Measurements from ENCODE around the gene SBK3. TPM values are rescaled to one million over a fixed set of nuclear protein-coding genes. Genes with fewer than 3 reads are reported as not detected.

Gene SBK3
- total RNA-seq, 4 donors from 2014 or later, result 0.40 TPM; not detected in 2

DNA sequence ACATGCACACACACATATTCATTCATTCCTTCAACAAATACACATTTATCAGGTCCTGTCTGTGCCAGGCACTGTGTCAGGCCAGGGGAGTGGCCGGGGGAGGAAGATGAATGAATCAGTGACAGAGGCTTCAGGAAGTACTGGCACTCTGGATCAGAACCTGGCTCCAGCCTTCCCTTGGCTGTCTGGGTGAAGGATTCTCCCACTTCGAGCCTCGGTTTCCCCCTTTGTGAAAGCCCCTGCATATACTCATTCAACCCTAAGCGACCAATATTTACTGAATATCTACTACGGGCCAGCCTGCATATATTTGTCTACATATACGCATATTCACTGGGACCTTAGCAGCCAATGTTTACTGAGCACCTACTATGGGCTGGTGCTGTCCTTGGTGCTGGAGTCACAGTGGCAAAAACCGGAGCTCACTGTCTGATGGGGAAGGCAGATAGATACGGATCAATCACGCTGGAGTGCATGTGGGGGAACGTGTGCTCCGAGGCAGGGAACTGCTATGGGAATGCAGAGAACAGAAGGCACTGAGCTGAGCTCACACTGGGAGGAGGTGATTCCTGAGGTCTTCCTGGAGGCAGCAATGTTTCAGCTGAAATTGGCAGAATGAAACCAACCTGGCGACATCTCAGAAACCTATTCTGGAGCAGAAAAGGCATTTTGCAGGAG lies 35.9 kb upstream of the SBK3 start:
- no peak for ATAC-seq

DNA sequence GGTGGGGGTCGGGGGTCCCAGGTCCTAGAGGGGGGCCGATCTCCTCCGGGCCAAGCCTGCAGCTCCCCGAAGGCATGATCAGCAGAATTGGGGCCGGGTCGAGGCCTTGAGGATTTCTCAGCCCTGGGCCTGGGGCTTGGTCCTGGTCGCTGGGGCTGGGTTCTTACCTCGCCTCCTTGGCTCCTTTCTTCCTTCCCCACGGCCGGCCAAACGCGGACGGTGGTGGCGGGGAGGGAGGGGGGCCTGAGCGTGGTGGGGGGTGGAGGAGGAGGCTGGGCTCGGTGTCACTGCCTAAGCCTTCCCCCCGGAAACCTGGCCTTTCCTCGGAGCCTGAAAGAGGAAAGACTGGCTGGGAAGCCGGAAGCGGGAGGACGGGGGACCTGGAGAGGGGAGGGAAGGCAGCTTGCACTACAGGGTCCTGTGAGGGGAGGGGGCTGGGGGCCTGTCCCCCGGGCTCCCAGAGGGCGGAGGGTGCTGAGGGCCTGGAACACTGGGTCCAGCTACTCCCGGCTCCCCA lies 35.3 kb upstream of the SBK3 start, which contains the start of gene ZNF579:
Gene ZNF579, minus strand, starts transcription at position 221 of the 517 bp plus-strand sequence. CDS start 1,209 bp downstream, outside the sequence.
- peak; percentile 84 for ATAC-seq
- TF ChIP-seq POLR2A (IDR thresholded peaks at IDR 0.05), result no peak
- peak; percentile 77 for TF ChIP-seq POLR2AphosphoS5 (IDR thresholded peaks at IDR 0.05)
- H3K4me3 ChIP-seq, result peak within 1 kb of the TSS; percentile 93 to 94
- peaks cover 0 to 40% (median 8%) of the 10 kb centered on the region in 3 donors for H3K4me1 ChIP-seq
- peaks cover 0 to 29% of the 10 kb centered on the region in 2 donors for H3K36me3 ChIP-seq
- 0% methylated on average over 1 of the region's 24 CpGs; no CpG with 5 or more reads in 1 of the 2 donors for WGBS, 2 donors (ENCODE audit: low coverage in 1 of 2)
- no peaks in the 10 kb centered on the region for H3K9me3 ChIP-seq
- H3K27me3 ChIP-seq, result peaks cover 2% of the 10 kb centered on the region
- peak within 1 kb of the TSS; percentile 91 to 94 (median 92) for H3K27ac ChIP-seq

More for the DNA sequence above, 35.9 kb upstream of the SBK3 start:
- H3K36me3 ChIP-seq, result peaks cover 0 to 29% of the 10 kb centered on the region in 2 donors
- no peaks in the 10 kb centered on the region for H3K9me3 ChIP-seq
- TF ChIP-seq POLR2A (IDR thresholded peaks at IDR 0.05) (no peak), EP300 (IDR thresholded peaks at IDR 0.05) (no peak), POLR2AphosphoS5 (IDR thresholded peaks at IDR 0.05) (no peak)
- peak overlapping the region; percentile 93 to 94 for H3K4me3 ChIP-seq
- H3K4me1 ChIP-seq, result peaks cover 0 to 46% (median 13%) of the 10 kb centered on the region in 3 donors
- 27 to 29% methylated on average over 5 to 9 of the region's 12 CpGs for WGBS, 2 donors (ENCODE audit: low coverage in 1 of 2)
- H3K27me3 ChIP-seq, result peaks cover 8% of the 10 kb centered on the region
- peak overlapping the region; percentile 91 to 94 (median 92) for H3K27ac ChIP-seq

DNA sequence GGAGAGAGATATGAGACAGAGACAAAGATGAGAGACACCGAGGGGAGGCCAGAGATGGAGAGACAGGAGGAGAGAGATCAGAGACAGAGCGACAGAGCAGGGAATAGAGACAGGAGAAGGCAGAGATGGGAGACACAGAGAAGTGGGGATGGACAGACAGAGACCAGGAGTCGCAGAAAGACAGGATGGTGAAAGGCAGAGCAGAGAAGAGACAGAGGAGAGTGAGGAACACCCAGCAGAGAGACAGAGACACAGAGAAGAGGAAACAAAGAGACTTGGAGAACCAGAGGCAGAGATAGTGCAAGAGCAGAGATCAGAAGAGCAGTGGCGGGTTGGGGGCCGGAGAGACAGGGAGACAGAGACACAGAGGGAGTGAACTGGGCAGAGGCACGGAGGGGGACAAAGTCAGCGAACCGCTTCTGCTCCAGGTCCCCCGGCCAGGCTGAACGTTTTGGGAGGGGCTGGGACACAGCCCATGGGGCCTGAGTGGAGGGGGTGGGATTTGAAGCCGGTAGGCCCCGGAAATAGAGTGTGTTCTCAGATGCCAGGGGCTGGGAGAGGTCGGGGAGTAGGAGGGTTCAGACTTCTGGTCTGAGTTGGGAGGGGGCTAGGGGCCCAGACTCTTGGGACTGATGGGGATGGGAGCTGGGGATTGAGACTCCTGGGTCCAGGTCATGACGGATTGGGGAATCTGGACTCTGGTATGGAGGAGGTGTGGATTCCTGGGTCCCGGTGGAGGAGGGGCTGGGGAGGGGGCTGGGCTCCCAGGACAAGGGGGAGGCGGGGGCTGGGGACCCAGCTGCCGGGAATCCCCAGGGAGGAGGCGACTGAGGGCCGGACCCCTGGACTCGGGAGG lies 34.7 kb upstream of the SBK3 start:
- peak overlapping the region; percentile 91 to 94 (median 92) for H3K27ac ChIP-seq
- ATAC-seq, result peak; percentile 25
- peak overlapping the region; percentile 93 to 94 for H3K4me3 ChIP-seq
- H3K9me3 ChIP-seq, result no peaks in the 10 kb centered on the region
- 6 to 8% methylated on average over 10 to 13 of the region's 20 CpGs for WGBS, 2 donors (ENCODE audit: low coverage in 1 of 2)
- H3K4me1 ChIP-seq, result peaks cover 0 to 33% (median 8%) of the 10 kb centered on the region in 3 donors
- TF ChIP-seq EP300 (IDR thresholded peaks at IDR 0.05) (no peak), POLR2A (IDR thresholded peaks at IDR 0.05) (no peak), POLR2AphosphoS5 (IDR thresholded peaks at IDR 0.05) (no peak)
- TF ChIP-seq, protein P1, sequence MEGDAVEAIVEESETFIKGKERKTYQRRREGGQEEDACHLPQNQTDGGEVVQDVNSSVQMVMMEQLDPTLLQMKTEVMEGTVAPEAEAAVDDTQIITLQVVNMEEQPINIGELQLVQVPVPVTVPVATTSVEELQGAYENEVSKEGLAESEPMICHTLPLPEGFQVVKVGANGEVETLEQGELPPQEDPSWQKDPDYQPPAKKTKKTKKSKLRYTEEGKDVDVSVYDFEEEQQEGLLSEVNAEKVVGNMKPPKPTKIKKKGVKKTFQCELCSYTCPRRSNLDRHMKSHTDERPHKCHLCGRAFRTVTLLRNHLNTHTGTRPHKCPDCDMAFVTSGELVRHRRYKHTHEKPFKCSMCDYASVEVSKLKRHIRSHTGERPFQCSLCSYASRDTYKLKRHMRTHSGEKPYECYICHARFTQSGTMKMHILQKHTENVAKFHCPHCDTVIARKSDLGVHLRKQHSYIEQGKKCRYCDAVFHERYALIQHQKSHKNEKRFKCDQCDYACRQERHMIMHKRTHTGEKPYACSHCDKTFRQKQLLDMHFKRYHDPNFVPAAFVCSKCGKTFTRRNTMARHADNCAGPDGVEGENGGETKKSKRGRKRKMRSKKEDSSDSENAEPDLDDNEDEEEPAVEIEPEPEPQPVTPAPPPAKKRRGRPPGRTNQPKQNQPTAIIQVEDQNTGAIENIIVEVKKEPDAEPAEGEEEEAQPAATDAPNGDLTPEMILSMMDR (IDR thresholded peaks at IDR 0.05), result no peak
- H3K36me3 ChIP-seq, result peaks cover 0 to 29% of the 10 kb centered on the region in 2 donors
- H3K27me3 ChIP-seq, result no peaks in the 10 kb centered on the region

DNA sequence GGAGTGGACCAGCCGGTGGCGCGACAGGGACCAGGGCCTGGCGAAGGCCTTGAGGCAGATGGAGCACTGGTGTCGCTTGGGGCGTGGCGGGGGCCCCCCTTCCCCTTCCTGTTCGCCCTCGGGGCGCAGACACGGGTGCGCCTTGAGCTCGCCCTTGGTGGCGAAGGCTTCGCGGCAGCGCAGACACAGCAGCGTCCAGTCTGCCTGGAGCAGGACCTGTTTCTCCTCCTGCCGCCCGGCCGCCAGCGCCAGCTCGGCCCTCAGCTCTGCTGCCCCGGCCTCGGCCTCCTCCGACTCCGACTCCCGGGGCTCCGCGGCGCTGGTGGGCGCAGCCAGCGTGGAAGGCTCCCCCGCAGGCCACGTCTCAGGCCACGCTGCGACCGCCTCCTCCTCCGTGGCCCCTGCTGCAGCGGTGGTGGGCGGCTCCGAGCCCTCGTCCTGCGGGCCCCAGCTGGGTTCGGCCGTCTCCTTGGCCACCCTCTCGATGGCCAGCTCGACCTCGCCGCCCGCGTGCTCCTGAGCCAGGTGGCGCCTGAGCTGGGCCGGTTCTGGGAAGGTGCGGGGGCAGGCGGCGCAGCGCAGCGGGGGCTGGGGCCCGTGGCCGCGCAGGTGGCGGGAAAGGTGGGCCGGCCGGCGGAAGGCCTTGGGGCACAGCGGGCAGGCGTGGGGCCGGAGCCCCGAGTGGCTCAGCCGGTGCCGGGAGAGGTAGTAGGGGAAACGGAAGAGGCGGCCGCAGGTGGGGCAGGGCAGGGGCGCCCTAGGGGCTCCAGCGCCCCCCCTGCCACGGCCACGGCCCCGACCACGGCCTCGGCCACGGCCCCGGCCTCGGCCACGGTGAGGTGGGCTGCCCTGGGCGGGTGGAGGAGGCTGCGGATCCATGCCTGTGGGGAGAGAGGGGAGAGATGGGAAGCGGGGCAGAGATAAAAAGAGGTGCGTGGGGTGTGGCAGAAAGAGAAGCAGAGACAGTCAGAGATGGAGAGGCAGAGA lies 33.7 kb upstream of the SBK3 start:
- ATAC-seq, result no peak
- H3K27ac ChIP-seq, result peak overlapping the region in 3 of 4 donors; percentile 92 to 94 (median 93)
- H3K9me3 ChIP-seq, result no peaks in the 10 kb centered on the region
- peak overlapping the region in 1 of 2 donors; percentile 94 for H3K4me3 ChIP-seq
- peaks cover 0 to 33% (median 8%) of the 10 kb centered on the region in 3 donors for H3K4me1 ChIP-seq
- 80 to 84% methylated on average over 7 to 8 of the region's 90 CpGs for WGBS, 2 donors (ENCODE audit: low coverage in 1 of 2)
- peaks cover 0 to 29% of the 10 kb centered on the region in 2 donors for H3K36me3 ChIP-seq
- no peaks in the 10 kb centered on the region for H3K27me3 ChIP-seq
- TF ChIP-seq POLR2AphosphoS5 (IDR thresholded peaks at IDR 0.05) (no peak), EP300 (IDR thresholded peaks at IDR 0.05) (no peak), POLR2A (IDR thresholded peaks at IDR 0.05) (no peak)
- TF ChIP-seq, protein P1 (IDR thresholded peaks at IDR 0.05), result no peak

Data from gastroesophageal sphincter (tissue), 4 donors.